Measurements from ENCODE around the gene SPDYE18.
"Not testable (repeated sequence)": the region's sequence is repeated elsewhere in the genome, so short reads cannot be mapped to it uniquely, and the experiment has no call there.

Gene SPDYE18

GRCh38 chr7:77005461-77006057, 56.8 kb downstream of the SPDYE18 start:
- not testable (repeated sequence) for DNase-seq

DNA sequence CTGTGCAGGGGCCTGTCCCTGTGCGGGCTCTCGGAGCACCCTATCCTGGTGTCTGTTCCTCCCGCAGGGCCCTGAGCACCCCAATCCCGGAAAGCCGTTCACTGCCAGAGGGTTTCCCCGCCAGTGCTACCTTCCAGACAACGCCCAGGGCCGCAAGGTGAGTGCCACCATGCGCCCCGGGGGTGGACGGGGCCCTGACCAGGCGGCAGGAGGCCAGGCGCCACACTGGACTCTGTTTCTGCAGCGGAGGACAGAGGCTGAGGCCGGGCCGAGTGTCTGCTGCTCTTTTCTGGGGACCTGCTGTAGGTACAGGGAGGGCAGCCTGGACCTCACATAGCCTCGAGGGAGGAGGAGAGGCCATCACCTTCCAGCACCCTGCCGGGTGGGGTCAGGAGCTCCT, 58.2 kb downstream of the SPDYE18 start:
- DNase-seq = not testable (repeated sequence)

- DNase-seq = not testable (repeated sequence)
Observed at GRCh38 chr7:77003241-77003640, 59.1 kb downstream of the SPDYE18 start.

DNA sequence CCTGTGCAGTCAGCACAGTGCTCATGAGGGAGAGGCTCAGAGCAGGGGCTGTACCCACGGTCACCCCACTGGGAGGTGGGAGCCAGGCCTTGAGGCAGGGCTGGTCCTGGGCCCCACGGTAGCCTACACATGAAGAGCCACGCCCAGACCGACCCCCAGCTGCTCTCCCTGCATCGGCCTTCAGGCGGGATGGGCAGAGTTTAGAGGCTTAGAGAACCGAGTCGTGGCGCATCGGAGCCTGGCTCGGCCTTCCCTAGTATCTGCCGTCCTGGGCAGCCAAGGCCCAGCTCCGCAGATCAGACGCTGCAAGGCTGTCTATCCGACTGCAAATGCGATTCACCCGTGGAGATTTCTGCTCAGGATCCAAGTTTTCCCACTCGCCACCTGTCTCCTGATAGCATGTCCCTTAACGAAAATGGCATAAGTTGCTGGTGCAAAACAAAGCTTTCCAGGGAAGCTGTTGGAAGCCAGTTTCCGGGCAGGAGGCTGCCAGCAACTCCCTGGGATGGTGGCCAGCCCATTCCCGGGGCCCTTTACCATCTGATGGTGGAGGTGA, 59.6 kb downstream of the SPDYE18 start:
- DNase-seq = not testable (repeated sequence)

GRCh38 chr7:77002104-77002503, 60.3 kb downstream of the SPDYE18 start:
- DNase-seq = not testable (repeated sequence)
